Astrocyte of the hippocampus (primary cell): ENCODE results near the gene HTT.

ENCODE experiments used
- DNase-seq: peaks from one replicate; pipeline ENCODE4 v3.0.0; 2011; ENCODE audit warnings: low read depth, low spot score

Gene HTT

DNA sequence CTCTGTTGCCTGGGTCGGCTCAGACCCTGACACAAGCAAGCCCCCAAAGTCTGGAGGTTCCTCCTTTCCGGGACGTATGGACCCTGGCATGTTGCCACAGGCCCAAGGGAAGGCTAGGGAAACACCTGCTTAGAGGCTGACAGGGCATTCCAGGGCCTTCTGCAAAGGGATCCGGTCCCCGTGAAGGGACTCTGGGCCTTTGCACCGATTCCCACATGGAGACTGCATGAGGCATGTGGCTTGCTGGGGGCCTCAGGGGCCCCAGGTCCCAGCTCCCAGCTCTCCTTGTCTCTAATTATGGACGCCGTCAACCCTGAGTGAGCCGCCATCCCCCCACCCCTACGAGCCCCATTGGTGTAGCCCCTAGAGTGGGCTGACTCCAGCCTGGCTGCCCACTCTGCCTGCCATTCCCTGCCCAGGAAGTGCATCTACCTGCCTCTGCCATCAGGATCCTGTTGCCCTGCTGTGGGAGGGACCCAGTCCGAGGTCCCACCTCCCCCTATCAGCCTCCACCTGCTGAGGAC lies 214.2 kb downstream of the HTT start:
- no peak for DNase-seq

DNA sequence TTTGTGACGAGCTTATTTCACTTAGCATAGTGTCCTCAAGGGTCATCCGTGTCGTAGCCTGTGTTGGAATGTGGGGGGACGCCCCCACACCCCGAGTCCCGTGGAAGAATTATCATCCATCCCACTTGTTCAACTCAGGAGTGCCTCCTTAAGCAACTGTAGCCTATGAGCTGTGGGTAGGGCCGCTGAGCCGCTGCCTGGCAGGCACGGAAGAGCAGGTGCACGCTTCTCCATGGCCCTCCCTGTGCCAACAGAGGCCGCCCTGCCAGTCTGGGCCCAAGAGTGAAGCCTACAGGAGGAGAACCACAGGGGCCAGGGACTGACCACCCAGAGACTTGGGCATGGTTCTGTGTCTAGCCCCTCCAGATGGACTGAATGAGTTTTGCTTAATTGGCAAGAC lies 216.0 kb downstream of the HTT start:
- no peak for DNase-seq

- DNase-seq, result no peak
These were observed 216.4 kb downstream of the HTT start for GRCh38 chr4:3290889-3291321.

GRCh38 chr4:3291411-3291968 lies 217.0 kb downstream of the HTT start:
- no peak for DNase-seq

DNA sequence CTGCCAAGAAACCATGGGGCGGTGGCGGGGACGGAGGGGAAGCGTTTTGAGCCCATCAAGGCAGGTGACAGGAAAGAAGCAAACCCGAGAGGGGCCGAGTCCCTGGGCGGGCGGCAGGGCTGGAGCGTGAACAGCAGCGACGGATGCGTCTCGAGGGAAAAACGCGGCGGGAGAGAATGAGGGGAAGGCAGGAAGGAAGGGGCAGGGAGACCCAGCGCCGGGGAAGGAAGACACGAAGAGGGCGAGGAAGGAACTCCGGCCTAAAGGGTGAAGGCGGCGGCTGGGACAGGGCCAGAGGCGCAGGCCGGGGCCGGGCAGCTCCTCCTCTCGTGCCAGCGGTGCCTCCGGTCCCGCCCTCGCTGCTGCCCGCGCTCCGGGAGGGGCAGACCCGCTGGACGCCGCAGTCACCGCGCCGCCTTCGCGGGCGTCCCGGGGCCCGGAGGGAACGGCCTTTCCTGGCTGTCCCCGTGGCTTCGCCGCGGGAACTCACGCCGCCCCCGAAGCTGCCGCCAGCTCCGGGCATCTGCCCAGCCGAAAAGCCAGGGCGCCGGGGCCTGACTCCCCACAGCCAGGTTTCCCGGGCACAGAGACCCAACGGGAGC lies 217.6 kb downstream of the HTT start:
- peak; percentile 75 for DNase-seq

GRCh38 chr4:3292571-3293400 lies 218.3 kb downstream of the HTT start, which contains the start of gene RGS12:
TSS of gene RGS12 (plus strand) at chr4:3293021. CDS start at chr4:3316171, 23,150 bp downstream.
- DNase-seq, result peak; percentile 97
